Measurements from ENCODE around the gene TIMP2.
"Not testable (repeated sequence)": the region's sequence is repeated elsewhere in the genome, so short reads cannot be mapped to it uniquely, and the experiment has no call there.

Gene TIMP2

GRCh38 chr17:78873519-78874340, 51.5 kb downstream of the TIMP2 start:
- no peaks in the 10 kb centered on the region for H3K9me3 ChIP-seq (ENCODE audit: insufficient read depth, low read depth, low read length)
- H3K9ac ChIP-seq (ENCODE audit: low read depth, low read length) = no peak overlapping the region
- WGBS = 94% methylated on average over 21 of the region's 21 CpGs
- no peaks in the 10 kb centered on the region for H3K27me3 ChIP-seq (ENCODE audit: insufficient read depth, low read length)
- H3K27ac ChIP-seq (ENCODE audit: low read depth, low read length) = no peak overlapping the region
- H3K4me1 ChIP-seq (ENCODE audit: insufficient read depth, low read length) = peaks cover 7% of the 10 kb centered on the region; the same call in 1 of the 2 replicates
- no peak overlapping the region for H3K4me3 ChIP-seq (ENCODE audit: low read length)
- peaks cover 15% of the 10 kb centered on the region for H3K36me3 ChIP-seq (ENCODE audit: insufficient read depth, low read length)

- 96% methylated on average over 6 of the region's 6 CpGs for WGBS
Measured at GRCh38 chr17:78872486-78872885, 52.7 kb downstream of the TIMP2 start.

GRCh38 chr17:78870621-78871020, 54.6 kb downstream of the TIMP2 start:
- H3K27me3 ChIP-seq (ENCODE audit: insufficient read depth, low read length) = no peaks in the 10 kb centered on the region
- H3K27ac ChIP-seq (ENCODE audit: low read depth, low read length) = no peak overlapping the region
- no peak overlapping the region for H3K9ac ChIP-seq (ENCODE audit: low read depth, low read length)
- peaks cover 3% of the 10 kb centered on the region; the same call in 1 of the 2 replicates for H3K4me1 ChIP-seq (ENCODE audit: insufficient read depth, low read length)
- H3K36me3 ChIP-seq (ENCODE audit: insufficient read depth, low read length) = peaks cover 22% of the 10 kb centered on the region
- H3K9me3 ChIP-seq (ENCODE audit: insufficient read depth, low read depth, low read length) = no peaks in the 10 kb centered on the region
- 89% methylated on average over 15 of the region's 15 CpGs for WGBS
- no peak overlapping the region for H3K4me3 ChIP-seq (ENCODE audit: low read length)

More at GRCh38 chr17:78872486-78872885, 52.7 kb downstream of the TIMP2 start:
- no peak overlapping the region for H3K4me3 ChIP-seq (ENCODE audit: low read length)
- no peaks in the 10 kb centered on the region for H3K27me3 ChIP-seq (ENCODE audit: insufficient read depth, low read length)
- H3K27ac ChIP-seq (ENCODE audit: low read depth, low read length) = no peak overlapping the region
- H3K9me3 ChIP-seq (ENCODE audit: insufficient read depth, low read depth, low read length) = no peaks in the 10 kb centered on the region
- H3K9ac ChIP-seq (ENCODE audit: low read depth, low read length) = no peak overlapping the region
- peaks cover 22% of the 10 kb centered on the region for H3K36me3 ChIP-seq (ENCODE audit: insufficient read depth, low read length)
- H3K4me1 ChIP-seq (ENCODE audit: insufficient read depth, low read length) = peaks cover 7% of the 10 kb centered on the region; the same call in 1 of the 2 replicates

- Histone ChIP-seq H3K9ac (ENCODE audit: low read depth, low read length) (no peak overlapping the region), H3K4me1 (ENCODE audit: insufficient read depth, low read length) (0 out of 2 replicates have a peak, but pooled peaks cover 3% of the 10 kb centered on the region)
- 74% methylated on average over 5 of the region's 7 CpGs for WGBS
Measured at GRCh38 chr17:78868391-78868790, 56.8 kb downstream of the TIMP2 start.

GRCh38 chr17:78867046-78867445, 58.1 kb downstream of the TIMP2 start:
- not testable (repeated sequence) for H3K4me1 ChIP-seq (ENCODE audit: insufficient read depth, low read length); H3K27me3 ChIP-seq (ENCODE audit: insufficient read depth, low read length); H3K9ac ChIP-seq (ENCODE audit: low read depth, low read length); H3K27ac ChIP-seq (ENCODE audit: low read depth, low read length); H3K4me3 ChIP-seq (ENCODE audit: low read length); H3K9me3 ChIP-seq (ENCODE audit: insufficient read depth, low read depth, low read length)
- H3K36me3 ChIP-seq (ENCODE audit: insufficient read depth, low read length) = peaks cover 17% of the 10 kb centered on the region
- 95% methylated on average over 3 of the region's 3 CpGs for WGBS

More at GRCh38 chr17:78868391-78868790, 56.8 kb downstream of the TIMP2 start:
- Histone ChIP-seq H3K9me3 (ENCODE audit: insufficient read depth, low read depth, low read length) (no peaks in the 10 kb centered on the region), H3K4me3 (ENCODE audit: low read length) (no peak overlapping the region), H3K27me3 (ENCODE audit: insufficient read depth, low read length) (no peaks in the 10 kb centered on the region), H3K36me3 (ENCODE audit: insufficient read depth, low read length) (peaks cover 22% of the 10 kb centered on the region), H3K27ac (ENCODE audit: low read depth, low read length) (no peak overlapping the region)

GRCh38 chr17:78865682-78866390, 59.4 kb downstream of the TIMP2 start:
- Histone ChIP-seq H3K4me3 (ENCODE audit: low read length) (no peak overlapping the region), H3K9me3 (ENCODE audit: insufficient read depth, low read depth, low read length) (no peaks in the 10 kb centered on the region), H3K9ac (ENCODE audit: low read depth, low read length) (no peak overlapping the region), H3K36me3 (ENCODE audit: insufficient read depth, low read length) (peaks cover 14% of the 10 kb centered on the region), H3K27ac (ENCODE audit: low read depth, low read length) (no peak overlapping the region), H3K27me3 (ENCODE audit: insufficient read depth, low read length) (no peaks in the 10 kb centered on the region), H3K4me1 (ENCODE audit: insufficient read depth, low read length) (0 out of 2 replicates have a peak, but pooled peaks cover 3% of the 10 kb centered on the region)
- WGBS = 49% methylated on average over 19 of the region's 19 CpGs

GRCh38 chr17:78864117-78864516, 61.1 kb downstream of the TIMP2 start:
- H3K9ac ChIP-seq (ENCODE audit: low read depth, low read length) = no peak overlapping the region
- H3K4me1 ChIP-seq (ENCODE audit: insufficient read depth, low read length) = 0 out of 2 replicates have a peak, but pooled peaks cover 3% of the 10 kb centered on the region
- H3K27ac ChIP-seq (ENCODE audit: low read depth, low read length) = no peak overlapping the region

GRCh38 chr17:78862073-78863023, 62.8 kb downstream of the TIMP2 start:
- Histone ChIP-seq H3K4me1 (ENCODE audit: insufficient read depth, low read length) (0 out of 2 replicates have a peak, but pooled peaks cover 3% of the 10 kb centered on the region), H3K9ac (ENCODE audit: low read depth, low read length) (no peak overlapping the region), H3K36me3 (ENCODE audit: insufficient read depth, low read length) (no peaks in the 10 kb centered on the region), H3K27ac (ENCODE audit: low read depth, low read length) (no peak overlapping the region), H3K9me3 (ENCODE audit: insufficient read depth, low read depth, low read length) (no peaks in the 10 kb centered on the region), H3K27me3 (ENCODE audit: insufficient read depth, low read length) (no peaks in the 10 kb centered on the region), H3K4me3 (ENCODE audit: low read length) (no peak overlapping the region)
- WGBS = 89% methylated on average over 17 of the region's 17 CpGs

More at GRCh38 chr17:78864117-78864516, 61.1 kb downstream of the TIMP2 start:
- Histone ChIP-seq H3K36me3 (ENCODE audit: insufficient read depth, low read length) (peaks cover 9% of the 10 kb centered on the region; the same call in 1 of the 2 replicates), H3K27me3 (ENCODE audit: insufficient read depth, low read length) (no peaks in the 10 kb centered on the region), H3K9me3 (ENCODE audit: insufficient read depth, low read depth, low read length) (no peaks in the 10 kb centered on the region), H3K4me3 (ENCODE audit: low read length) (no peak overlapping the region)
- 84% methylated on average over 1 of the region's 1 CpG for WGBS

GRCh38 chr17:78861229-78861628, 64.0 kb downstream of the TIMP2 start:
- Histone ChIP-seq H3K9ac (ENCODE audit: low read depth, low read length) (no peak overlapping the region), H3K4me1 (ENCODE audit: insufficient read depth, low read length) (0 out of 2 replicates have a peak, but pooled peaks cover 3% of the 10 kb centered on the region), H3K9me3 (ENCODE audit: insufficient read depth, low read depth, low read length) (no peaks in the 10 kb centered on the region), H3K27me3 (ENCODE audit: insufficient read depth, low read length) (no peaks in the 10 kb centered on the region), H3K4me3 (ENCODE audit: low read length) (no peak overlapping the region), H3K36me3 (ENCODE audit: insufficient read depth, low read length) (0 out of 2 replicates have a peak, but pooled peaks cover 5% of the 10 kb centered on the region), H3K27ac (ENCODE audit: low read depth, low read length) (no peak overlapping the region)
- WGBS = 96% methylated on average over 4 of the region's 4 CpGs

GRCh38 chr17:78859051-78859450, 66.1 kb downstream of the TIMP2 start:
- Histone ChIP-seq H3K27me3 (ENCODE audit: insufficient read depth, low read length) (no peaks in the 10 kb centered on the region), H3K9me3 (ENCODE audit: insufficient read depth, low read depth, low read length) (no peaks in the 10 kb centered on the region), H3K27ac (ENCODE audit: low read depth, low read length) (no peak overlapping the region), H3K4me1 (ENCODE audit: insufficient read depth, low read length) (no peaks in the 10 kb centered on the region), H3K9ac (ENCODE audit: low read depth, low read length) (no peak overlapping the region), H3K36me3 (ENCODE audit: insufficient read depth, low read length) (peaks cover 11% of the 10 kb centered on the region), H3K4me3 (ENCODE audit: low read length) (no peak overlapping the region)
- WGBS = 92% methylated on average over 4 of the region's 4 CpGs
